ENCODE results near the gene STAT5A. TPM values are rescaled to one million over a fixed set of nuclear protein-coding genes. Genes with fewer than 3 reads are reported as not detected.

The STAT5A gene
- total RNA-seq, 1 experiment from 2014 or later: 3.1 TPM

- CTCF ChIA-PET: no interaction called here
- intact Hi-C loops (cut with micrococcal nuclease; ENCODE audit: unreplicated experiment): loop anchor here (10.0 kb wide), 1 partner anchor 136 kb away; no protein-coding TSS in a partner anchor
- peaks cover 11% of the 10 kb centered on the region for H3K36me3 Mint-ChIP-seq (ENCODE audit: insufficient read depth, unreplicated experiment)
Measured at GRCh38 chr17:42271006-42271778, 17.1 kb upstream of the STAT5A start.

DNA sequence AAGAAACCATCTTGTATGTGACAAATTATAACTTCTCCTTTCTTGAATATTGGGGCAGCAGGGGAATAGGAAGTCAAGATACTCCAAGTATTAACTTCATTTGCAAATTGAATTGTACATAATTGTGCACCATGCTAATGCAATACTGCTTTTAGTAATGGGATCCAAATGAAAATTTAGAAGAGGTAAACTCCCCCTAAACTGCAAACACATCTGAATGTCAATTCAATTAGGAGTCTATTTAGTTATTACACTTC lies 16.6 kb upstream of the STAT5A start:
- Mint-ChIP-seq H3K4me1 (ENCODE audit: low read depth, unreplicated experiment) (peaks cover 26% of the 10 kb centered on the region), H3K27ac (ENCODE audit: unreplicated experiment) (no peak overlapping the region), H3K27me3 (ENCODE audit: unreplicated experiment) (no peaks in the 10 kb centered on the region), H3K36me3 (ENCODE audit: insufficient read depth, unreplicated experiment) (peaks cover 16% of the 10 kb centered on the region), H3K9me3 (ENCODE audit: low read depth, unreplicated experiment) (no peaks in the 10 kb centered on the region), H3K4me3 (ENCODE audit: low read depth, unreplicated experiment) (no peak overlapping the region)
- DNase-seq: no peak
- intact Hi-C loops (cut with micrococcal nuclease; ENCODE audit: unreplicated experiment): loop anchor here (10.0 kb wide), 1 partner anchor 137 kb away; no protein-coding TSS in a partner anchor
- CTCF ChIA-PET: no interaction called here
- TF ChIP-seq, protein P1, sequence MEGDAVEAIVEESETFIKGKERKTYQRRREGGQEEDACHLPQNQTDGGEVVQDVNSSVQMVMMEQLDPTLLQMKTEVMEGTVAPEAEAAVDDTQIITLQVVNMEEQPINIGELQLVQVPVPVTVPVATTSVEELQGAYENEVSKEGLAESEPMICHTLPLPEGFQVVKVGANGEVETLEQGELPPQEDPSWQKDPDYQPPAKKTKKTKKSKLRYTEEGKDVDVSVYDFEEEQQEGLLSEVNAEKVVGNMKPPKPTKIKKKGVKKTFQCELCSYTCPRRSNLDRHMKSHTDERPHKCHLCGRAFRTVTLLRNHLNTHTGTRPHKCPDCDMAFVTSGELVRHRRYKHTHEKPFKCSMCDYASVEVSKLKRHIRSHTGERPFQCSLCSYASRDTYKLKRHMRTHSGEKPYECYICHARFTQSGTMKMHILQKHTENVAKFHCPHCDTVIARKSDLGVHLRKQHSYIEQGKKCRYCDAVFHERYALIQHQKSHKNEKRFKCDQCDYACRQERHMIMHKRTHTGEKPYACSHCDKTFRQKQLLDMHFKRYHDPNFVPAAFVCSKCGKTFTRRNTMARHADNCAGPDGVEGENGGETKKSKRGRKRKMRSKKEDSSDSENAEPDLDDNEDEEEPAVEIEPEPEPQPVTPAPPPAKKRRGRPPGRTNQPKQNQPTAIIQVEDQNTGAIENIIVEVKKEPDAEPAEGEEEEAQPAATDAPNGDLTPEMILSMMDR (IDR thresholded peaks at IDR 0.05; ENCODE audit: unreplicated experiment): no peak
- no TSS peak for BruUV-seq (replicated peaks)

More at GRCh38 chr17:42271006-42271778, 17.1 kb upstream of the STAT5A start:
- H3K4me3 Mint-ChIP-seq (ENCODE audit: low read depth, unreplicated experiment): no peak overlapping the region
- no peak overlapping the region for H3K27ac Mint-ChIP-seq (ENCODE audit: unreplicated experiment)
- BruUV-seq (replicated peaks): no TSS peak
- H3K27me3 Mint-ChIP-seq (ENCODE audit: unreplicated experiment): no peaks in the 10 kb centered on the region
- TF ChIP-seq, protein P1 (IDR thresholded peaks at IDR 0.05; ENCODE audit: unreplicated experiment): no peak
- no peaks in the 10 kb centered on the region for H3K9me3 Mint-ChIP-seq (ENCODE audit: low read depth, unreplicated experiment)
- peaks cover 26% of the 10 kb centered on the region for H3K4me1 Mint-ChIP-seq (ENCODE audit: low read depth, unreplicated experiment)
- no peak for DNase-seq

GRCh38 chr17:42272162-42272907 lies 16.0 kb upstream of the STAT5A start:
- TF ChIP-seq, protein P1 (IDR thresholded peaks at IDR 0.05; ENCODE audit: unreplicated experiment): no peak
- Mint-ChIP-seq H3K27me3 (ENCODE audit: unreplicated experiment) (no peaks in the 10 kb centered on the region), H3K27ac (ENCODE audit: unreplicated experiment) (no peak overlapping the region), H3K4me1 (ENCODE audit: low read depth, unreplicated experiment) (peaks cover 32% of the 10 kb centered on the region), H3K36me3 (ENCODE audit: insufficient read depth, unreplicated experiment) (peaks cover 22% of the 10 kb centered on the region), H3K9me3 (ENCODE audit: low read depth, unreplicated experiment) (no peaks in the 10 kb centered on the region), H3K4me3 (ENCODE audit: low read depth, unreplicated experiment) (no peak overlapping the region)
- CTCF ChIA-PET: no interaction called here
- no peak for DNase-seq
- BruUV-seq (replicated peaks): no TSS peak
- intact Hi-C loops (cut with micrococcal nuclease; ENCODE audit: unreplicated experiment): loop anchor here (10.0 kb wide), 1 partner anchor 138 kb away; no protein-coding TSS in a partner anchor

- Mint-ChIP-seq H3K36me3 (ENCODE audit: insufficient read depth, unreplicated experiment) (peaks cover 24% of the 10 kb centered on the region), H3K9me3 (ENCODE audit: low read depth, unreplicated experiment) (no peaks in the 10 kb centered on the region), H3K4me3 (ENCODE audit: low read depth, unreplicated experiment) (no peak overlapping the region), H3K27ac (ENCODE audit: unreplicated experiment) (no peak overlapping the region), H3K4me1 (ENCODE audit: low read depth, unreplicated experiment) (peaks cover 39% of the 10 kb centered on the region), H3K27me3 (ENCODE audit: unreplicated experiment) (no peaks in the 10 kb centered on the region)
- CTCF ChIA-PET: interaction anchor here (0.6 kb wide), 1 partner anchor 849 kb away, joined by 4 read pairs; the partner anchor contains the start of gene KRT37
- intact Hi-C loops (cut with micrococcal nuclease; ENCODE audit: unreplicated experiment): loop anchor here (10.0 kb wide), 1 partner anchor 139 kb away; no protein-coding TSS in a partner anchor
- TF ChIP-seq, protein P1 (IDR thresholded peaks at IDR 0.05; ENCODE audit: unreplicated experiment): no peak
- DNase-seq: no peak
- BruUV-seq (replicated peaks): TSS peak; percentile 20
Measured at GRCh38 chr17:42273474-42274252, 14.6 kb upstream of the STAT5A start.
